HG03139 (cell line): ENCODE measurements around the gene CYP4F2.
"Not testable (repeated sequence)": the region's sequence is repeated elsewhere in the genome, so short reads cannot be mapped to it uniquely, and the experiment has no call there.

Source experiments
- ATAC-seq: cut with Tn5 transposase; IDR thresholded peaks from one replicate; pipeline ENCODE4 v1.9.1; 2021; ENCODE audit not compliant: unreplicated experiment

Gene CYP4F2

DNA sequence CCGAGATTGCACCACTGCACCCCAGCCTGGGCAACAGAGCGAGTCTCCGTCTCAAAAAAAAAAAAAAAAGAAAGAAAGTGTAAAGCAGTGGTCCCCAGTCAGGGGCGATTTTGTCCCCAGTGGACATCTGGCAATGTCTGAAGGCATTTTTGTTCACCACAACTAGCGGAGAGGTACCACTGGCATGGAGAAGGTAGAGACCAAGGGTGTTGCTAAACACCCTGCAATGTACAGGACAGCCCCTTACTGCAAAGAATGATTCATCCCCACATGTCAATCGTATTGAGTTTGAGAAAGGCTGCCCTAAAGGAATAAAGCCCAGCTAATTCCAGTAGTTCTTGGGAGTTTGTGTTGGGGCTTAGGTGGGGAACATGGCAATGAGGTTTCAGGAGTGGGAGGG lies 38.7 kb downstream of the CYP4F2 start:
- ATAC-seq = no peak

DNA sequence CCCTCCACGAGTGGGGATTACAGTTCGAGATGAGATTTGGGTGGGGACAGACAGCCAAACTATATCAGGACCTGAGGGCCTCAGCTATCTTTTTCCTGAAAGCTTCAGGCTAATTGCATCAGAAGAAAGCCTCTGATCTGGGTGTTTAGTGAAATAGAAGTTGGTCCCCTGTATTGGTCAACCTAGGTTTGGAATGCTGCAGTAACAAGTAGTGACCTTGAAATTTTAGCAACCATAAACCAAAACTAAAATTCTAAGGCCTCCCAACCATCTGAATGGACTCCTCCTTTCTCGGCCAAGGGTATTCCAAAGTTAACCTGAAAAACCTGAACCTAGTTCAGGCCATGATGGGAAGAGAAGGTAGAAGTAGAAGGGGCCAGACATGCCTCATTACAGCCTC lies 47.5 kb downstream of the CYP4F2 start:
- ATAC-seq = no peak

DNA sequence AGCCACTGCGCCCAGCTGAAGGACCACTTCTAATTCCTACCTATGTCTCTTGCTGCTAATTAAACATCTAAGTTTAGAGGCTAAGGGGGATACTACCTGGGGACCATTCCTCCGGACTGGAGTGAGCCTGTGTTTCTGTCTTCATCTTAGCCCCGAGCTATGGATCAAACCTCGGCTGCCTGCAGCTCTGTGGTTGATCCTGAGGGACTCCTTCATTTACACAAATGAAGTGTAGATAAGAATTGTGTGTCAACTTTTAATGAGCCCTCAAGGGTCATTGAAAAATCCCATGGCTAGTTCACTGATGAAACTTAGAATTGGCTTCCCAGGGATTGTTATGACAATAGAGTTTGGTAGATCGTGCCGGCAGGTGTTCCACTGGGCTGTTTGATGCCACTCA lies 51.0 kb downstream of the CYP4F2 start:
- ATAC-seq = no peak

DNA sequence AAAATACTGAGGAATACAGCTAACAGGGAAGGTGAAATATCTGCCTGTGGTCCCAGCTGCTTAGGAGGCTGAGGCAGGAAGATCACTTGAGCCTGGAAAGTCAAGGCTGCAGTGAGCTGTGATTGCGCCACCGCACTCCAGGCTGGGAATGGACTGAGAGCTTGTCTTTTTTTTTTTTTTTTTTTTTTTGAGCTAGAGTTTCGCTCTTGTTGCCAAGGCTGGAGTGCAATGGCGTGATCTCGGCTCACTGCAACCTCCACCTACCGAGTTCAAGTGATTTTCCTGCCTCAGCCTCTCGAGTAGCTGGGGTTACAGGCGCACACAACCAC lies 54.0 kb downstream of the CYP4F2 start:
- not testable (repeated sequence) for ATAC-seq

GRCh38 chr19:15843203-15843893 lies 54.5 kb downstream of the CYP4F2 start:
- ATAC-seq = no peak

- ATAC-seq = no peak
Measured at GRCh38 chr19:15841875-15842569, 55.9 kb downstream of the CYP4F2 start.

DNA sequence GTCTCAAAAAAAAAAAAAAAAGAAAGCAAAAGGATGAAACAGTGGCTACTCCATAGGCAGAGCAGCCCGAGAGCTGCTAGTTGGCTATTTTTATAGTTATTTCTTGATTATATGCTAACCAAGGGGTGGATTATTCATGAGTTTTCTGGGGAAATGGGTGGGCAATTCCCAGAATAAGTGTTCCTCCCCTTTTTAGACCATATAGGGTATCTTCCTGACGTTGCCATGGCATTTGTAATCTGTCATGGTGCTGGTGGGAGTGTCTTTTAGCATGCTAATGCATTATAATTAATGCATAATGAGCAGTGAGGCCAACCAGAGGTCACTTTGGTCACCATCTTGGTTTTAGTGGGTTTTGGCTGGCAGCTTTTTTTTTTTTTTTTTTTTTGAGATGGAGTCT lies 57.0 kb downstream of the CYP4F2 start:
- no peak for ATAC-seq

- not testable (repeated sequence) for ATAC-seq
Measured at GRCh38 chr19:15839888-15840287, 58.0 kb downstream of the CYP4F2 start.

DNA sequence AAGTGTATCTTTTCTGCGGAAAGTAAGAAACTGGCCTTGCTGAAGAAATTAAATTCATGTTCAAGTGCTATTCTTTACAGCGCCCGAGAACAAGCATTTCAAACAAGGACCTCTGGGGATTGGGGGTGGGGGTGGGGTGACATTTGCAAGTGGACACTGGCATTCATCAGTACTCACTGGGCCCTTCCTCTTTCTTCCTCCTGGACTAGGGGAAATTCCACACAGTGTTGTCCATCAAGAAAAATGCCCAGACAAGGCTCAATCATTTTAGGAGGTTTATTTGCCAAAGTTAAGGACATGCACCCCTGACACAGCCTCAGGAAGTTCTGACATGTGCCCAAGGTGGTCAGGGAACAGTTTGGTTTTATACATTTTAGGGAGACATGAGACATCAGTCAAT lies 59.5 kb downstream of the CYP4F2 start:
- no peak for ATAC-seq

- ATAC-seq = no peak
Measured at GRCh38 chr19:15837221-15837731, 60.6 kb downstream of the CYP4F2 start.

DNA sequence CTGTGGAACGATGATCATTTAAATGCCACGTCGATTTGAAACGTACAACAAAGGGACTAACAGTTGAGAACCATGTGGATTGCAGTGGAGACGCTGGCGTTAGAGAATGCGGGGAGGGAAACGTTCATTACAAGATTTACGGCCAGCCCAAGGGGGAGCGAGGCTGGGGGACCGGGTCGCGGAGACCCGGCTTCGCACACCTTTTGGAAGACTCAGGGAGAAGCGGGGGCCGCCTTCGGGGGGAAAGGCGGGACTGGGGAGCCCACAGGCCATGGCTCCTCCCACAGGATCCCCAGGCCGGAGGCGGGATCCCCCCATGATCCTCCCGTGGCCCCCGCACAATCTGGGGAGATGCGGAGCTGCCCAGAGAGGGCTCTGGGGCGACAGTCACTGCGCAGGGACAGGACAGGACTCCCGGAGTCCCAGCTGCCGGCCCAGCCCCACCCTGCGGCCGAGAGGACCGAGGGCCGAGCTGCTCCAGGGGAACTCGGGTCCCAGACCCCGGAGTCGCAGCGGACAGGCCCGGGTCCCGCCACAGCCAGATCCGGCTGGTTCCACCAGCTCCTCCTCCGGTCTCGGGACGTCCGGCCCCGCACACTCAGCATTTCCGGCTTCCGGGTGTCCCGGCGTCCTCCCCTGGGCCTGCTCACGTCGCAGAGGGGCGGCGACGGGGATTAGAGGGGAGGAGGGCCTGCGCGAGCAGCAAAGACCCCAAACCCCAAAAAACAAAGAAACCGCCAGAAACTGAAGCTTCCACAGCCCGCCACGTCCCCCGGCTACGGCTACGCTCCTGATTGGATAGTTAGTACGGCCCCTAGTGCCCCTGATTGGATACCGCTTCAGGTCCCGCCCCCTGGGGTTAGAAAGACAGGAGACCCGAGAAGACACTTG lies 61.3 kb downstream of the CYP4F2 start:
- ATAC-seq = peak; percentile 94

DNA sequence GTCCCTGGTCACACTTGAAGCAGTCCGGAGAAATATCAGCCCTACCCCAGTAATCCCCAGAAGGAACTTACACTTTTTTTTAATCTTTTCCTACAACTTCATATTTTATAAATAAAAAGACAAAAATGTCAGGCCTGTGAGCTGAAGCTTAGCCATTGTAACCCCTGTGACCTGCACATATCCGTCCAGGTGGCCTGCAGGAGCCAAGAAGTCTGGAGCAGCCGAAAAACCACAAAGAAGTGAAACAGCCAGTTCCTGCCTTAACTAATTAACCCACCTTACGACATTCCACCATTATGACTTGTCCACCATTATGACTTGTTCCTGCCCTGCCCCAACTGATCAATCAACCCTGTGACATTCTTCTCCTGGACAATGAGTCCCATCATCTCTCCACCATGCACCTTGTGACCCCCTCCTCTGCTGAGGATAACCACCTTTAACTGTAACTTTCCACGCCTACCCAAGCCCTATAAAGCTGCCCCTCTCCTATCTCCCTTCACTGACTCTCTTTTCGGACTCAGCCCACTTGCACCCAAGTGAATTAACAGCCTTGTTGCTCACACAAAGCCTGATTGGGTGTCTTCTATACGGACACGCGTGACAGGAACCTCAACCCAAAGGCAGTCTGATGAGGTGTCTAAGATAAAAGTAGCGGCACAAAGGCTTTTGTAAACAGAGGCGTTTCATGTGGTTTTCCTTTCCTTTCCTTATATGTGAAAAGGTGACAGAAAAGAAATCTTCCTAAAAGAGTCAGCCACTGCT lies 62.1 kb downstream of the CYP4F2 start:
- not testable (repeated sequence) for ATAC-seq

- ATAC-seq = not testable (repeated sequence)
Measured at GRCh38 chr19:15834232-15834631, 63.6 kb downstream of the CYP4F2 start.

DNA sequence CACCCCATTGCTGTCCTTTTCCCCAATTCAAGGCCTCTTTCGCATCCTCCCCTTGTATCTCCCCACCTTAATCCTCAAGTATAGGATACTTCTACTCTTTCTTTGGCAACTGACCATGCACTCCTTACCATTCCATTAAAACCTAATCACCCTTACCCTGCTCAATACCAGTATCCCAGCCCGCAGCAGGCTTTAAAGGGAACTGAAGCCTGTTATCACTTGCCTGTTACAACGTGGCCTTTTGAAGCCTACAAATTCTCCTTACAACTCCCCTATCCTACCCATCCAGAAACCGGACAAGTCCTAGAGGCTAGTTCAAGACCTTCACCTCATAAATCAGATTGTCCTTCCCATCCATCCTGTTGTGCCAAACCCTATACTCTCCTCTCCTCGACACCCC lies 66.2 kb downstream of the CYP4F2 start:
- no peak for ATAC-seq

DNA sequence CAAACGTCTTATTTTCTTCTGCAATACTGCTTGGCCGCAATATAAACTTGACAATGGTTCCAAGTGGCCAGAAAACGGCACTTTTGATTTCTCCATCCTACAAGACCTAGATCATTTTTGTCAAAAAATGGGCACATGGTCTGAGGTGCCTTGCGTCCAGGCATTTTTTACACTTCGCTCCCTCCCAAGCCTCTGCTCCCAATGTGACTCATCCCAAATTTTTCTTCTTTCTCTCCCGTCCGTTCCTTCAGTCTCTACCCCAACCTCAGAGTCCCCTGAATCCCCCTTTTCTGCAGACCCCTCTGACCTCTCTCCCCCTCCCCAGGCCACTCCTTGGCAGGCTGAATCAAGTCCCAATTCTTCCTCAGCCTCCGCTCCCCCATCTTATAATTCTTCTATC lies 68.1 kb downstream of the CYP4F2 start:
- no peak for ATAC-seq

DNA sequence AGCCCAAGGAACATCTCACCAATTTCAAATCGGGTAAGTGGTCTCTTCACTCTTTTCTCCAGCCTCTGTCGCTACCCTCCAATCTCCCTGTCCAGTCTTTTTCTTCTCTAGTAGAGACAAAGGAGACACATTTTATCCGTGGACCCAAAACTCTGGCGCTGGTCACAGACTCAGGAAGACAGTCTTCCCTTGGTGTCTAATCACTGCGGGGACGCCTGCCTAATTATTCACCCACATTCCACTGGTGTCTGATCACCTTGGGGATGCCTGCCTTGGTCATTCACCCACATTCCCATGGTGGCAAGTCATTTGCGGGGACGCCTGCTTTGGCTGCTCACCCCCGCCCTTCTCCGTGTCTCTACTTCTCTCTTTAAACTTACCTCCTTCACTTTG lies 68.6 kb downstream of the CYP4F2 start:
- no peak for ATAC-seq

DNA sequence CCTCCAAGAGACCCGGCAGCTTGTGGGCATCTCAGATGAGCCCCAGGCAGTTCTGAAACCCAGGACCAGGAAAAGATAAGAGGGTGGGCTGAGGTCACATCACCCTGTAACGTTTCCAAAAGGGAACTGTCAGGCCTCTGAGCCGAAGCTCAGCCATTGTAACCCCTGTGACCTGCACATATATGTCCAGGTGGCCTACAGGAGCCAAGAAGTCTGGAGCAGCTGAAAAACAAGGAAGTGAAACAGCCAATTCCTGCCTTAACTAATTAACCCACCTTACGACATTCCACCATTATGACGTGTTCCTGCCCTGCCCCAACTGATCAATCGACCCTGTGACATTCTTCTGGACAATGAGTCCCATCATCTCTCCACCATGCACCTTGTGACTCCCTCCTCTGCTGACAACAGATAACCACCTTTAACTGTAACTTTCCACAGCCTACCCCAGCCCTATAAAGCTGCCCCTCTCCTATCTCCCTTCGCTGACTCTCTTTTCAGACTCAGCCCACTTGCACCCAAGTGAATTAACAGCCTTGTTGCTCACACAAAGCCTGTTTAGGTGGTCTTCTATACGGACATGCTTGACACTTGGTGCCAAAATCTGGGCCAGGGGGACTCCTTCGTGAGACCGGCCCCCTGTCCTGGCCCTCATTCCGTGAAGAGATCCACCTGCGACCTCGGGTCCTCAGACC lies 69.1 kb downstream of the CYP4F2 start:
- not testable (repeated sequence) for ATAC-seq

DNA sequence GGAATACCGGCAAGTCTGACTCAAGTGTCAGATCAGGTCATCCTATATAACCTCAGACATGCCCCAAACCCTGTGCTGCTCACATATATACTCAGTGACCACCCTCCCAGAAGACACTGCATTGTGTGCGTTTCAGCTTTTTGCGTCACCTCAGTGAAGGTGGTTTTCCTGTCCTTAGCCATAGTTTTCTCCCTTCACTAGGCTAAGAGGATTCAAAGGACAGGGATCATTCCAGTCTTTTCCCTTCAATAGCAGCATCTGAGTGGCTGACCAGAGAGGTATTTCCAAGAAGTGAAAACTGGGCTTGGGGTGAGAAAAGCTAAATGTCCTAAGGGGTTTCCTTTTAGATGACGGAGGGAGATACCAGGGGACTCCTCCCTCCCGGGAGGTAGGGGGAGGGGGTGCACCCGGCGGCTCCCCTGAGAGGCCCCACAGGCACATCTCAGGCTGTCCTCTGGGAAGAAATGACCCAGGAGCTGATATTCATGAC lies 69.7 kb downstream of the CYP4F2 start:
- ATAC-seq = no peak
